HG02885 (cell line): Measurements from ENCODE around the gene PCDHA4.
"Not testable (repeated sequence)": the region's sequence is repeated elsewhere in the genome, so short reads cannot be mapped to it uniquely, and the experiment has no call there.

ENCODE experiments used
- ATAC-seq: cut with Tn5 transposase; IDR thresholded peaks from one replicate; pipeline ENCODE4 v1.9.1; 2021; ENCODE audit warnings: mild to moderate bottlenecking; ENCODE audit not compliant: unreplicated experiment, poor library complexity

The PCDHA4 gene

DNA sequence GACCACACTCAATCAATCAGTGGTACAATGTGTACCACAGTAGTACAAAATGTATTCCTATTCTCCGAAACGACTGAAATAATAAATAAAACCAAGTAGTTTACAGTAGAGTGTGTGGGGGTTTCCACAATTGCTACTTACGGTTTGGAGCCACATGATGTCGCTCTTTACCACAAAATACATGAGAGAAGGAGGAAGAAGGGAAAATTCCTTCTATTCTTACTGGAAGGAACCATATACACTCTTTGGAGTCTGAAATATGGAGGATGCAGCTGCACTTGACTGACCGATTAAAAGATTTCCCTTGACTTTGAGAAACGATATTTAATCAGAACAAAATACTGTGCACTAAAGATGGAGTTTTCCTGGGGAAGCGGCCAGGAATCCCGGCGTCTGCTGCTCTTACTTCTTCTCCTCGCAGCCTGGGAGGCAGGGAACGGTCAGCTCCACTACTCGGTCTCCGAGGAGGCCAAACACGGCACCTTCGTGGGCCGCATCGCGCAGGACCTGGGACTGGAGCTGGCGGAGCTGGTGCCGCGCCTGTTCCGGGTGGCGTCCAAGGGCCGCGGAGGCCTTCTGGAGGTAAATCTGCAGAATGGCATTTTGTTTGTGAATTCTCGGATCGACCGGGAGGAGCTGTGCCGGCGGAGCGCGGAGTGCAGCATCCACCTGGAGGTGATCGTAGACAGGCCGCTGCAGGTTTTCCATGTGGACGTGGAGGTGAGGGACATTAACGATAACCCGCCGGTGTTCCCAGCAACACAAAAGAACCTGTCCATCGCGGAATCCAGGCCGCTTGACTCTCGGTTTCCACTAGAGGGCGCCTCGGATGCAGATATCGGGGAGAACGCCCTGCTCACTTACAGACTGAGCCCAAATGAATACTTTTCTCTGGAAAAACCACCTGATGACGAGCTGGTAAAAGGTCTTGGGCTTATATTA, at the start of gene PCDHA4:
Gene PCDHA4 (plus strand): TSS at position 235 of the 942 bp plus-strand sequence.
- no peak for ATAC-seq

DNA sequence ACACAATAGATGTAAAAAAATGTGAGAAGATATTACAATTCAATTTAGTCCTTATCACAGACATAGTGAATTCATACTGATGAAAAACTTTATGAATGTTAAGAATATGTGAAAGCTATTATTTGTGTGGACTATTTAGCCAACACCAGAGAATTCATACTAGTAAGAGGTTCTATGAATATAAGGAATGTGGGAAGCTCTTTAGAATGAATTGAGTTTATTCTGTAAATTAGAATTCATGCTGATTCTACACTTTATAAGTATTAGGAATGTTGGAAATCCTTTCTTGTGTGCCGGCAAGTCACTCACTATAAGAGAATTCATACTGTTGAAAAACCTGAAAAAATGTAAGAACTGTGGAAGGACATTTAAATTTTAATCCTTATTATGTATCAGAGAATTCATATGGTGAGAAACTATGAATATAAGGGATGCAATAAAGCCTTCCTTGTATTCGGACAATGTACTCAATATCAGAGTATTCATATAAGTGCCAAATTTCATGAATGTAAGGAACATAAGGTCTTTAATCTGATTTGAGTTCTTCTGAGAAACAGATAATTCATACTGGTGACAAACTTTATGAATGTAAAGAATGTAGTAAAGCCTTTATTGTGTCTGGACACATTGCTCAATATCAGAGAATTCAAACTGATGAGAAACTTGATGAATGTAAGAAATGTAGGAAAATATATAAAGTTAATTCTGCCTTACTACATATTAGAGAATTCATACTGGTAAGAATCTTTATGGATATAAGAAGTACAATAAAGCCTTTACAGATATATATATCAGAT, 42.5 kb upstream of the PCDHA4 start:
- no peak for ATAC-seq

DNA sequence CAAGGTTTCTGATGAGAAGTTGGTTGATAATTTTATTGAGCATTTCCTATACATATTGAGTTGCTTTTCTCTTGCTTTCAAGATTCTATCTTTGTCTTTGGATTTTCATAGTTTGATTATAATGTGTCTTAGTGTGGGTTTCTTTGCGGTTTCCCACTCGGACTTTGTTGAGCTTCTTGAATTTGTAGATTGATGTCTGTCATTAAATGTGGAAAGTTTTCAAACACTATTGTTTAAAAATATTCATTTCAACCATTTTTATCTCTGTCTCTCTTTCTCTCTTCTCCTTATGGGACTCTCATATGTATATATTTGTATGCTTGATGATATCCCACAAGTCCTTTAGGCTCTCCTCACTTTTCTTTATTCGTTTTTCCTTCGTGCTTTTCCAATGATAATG, 39.4 kb upstream of the PCDHA4 start:
- no peak for ATAC-seq

DNA sequence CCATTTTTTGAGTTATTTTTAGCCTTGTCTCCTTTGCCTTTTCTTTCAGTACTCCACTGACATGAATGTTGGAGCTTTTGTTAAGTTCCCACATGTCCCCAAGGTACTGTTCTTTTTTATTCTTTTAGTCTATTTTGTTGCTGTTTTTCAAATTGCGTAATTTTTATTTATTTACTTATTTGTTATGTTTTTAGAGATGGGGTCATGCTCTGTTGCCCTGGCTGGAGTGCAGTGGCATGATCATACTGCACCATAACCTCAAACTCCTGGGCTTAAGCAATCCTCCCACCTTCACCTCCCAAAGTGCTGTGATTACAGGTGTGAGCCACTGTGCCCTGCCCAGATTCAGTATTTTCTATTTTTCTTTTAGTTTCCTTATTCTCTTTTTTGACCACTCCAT, 26.4 kb upstream of the PCDHA4 start:
- ATAC-seq: no peak

DNA sequence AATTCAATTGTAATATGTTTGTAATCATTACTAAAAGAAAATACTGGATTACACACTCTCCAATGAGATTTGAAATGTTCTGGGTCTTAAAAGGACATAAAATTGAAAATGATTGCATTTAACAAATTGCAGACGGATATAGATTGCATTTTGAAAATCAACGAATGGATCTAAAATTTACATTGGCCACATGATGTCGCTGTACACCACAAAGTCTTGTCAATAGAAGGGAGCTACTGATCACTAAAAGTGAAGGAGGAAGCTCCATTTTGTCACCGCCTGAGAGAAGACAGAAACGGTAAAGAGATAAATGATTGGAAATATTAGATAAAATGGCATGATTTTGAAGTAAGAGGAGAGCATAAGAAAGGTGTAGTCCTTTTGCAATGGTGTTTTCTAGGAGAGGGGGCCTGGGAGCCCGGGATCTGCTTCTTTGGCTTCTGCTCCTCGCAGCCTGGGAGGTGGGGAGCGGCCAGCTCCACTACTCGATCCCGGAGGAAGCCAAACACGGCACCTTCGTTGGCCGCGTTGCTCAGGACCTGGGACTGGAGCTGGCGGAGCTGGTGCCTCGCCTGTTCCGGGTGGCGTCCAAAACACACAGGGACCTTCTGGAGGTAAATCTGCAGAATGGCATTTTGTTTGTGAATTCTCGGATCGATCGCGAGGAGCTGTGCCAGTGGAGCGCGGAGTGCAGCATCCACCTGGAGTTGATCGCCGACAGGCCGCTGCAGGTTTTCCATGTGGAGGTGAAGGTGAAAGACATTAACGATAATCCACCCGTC, 20.8 kb upstream of the PCDHA4 start, which contains the start of gene PCDHA1:
Gene PCDHA1 (plus strand): TSS at position 236 of the 782 bp plus-strand sequence.
- ATAC-seq: no peak

DNA sequence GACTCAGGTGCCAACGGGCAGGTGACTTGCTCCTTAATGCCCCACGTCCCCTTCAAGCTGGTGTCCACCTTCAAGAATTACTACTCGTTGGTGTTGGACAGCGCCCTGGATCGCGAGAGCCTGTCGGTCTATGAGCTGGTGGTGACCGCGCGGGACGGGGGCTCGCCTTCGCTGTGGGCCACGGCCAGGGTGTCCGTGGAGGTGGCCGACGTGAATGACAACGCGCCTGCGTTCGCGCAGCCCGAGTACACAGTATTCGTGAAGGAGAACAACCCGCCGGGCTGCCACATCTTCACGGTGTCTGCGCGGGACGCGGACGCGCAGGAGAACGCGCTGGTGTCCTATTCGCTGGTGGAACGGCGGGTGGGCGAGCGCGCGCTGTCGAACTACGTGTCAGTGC, 19.4 kb upstream of the PCDHA4 start:
- not testable (repeated sequence) for ATAC-seq

DNA sequence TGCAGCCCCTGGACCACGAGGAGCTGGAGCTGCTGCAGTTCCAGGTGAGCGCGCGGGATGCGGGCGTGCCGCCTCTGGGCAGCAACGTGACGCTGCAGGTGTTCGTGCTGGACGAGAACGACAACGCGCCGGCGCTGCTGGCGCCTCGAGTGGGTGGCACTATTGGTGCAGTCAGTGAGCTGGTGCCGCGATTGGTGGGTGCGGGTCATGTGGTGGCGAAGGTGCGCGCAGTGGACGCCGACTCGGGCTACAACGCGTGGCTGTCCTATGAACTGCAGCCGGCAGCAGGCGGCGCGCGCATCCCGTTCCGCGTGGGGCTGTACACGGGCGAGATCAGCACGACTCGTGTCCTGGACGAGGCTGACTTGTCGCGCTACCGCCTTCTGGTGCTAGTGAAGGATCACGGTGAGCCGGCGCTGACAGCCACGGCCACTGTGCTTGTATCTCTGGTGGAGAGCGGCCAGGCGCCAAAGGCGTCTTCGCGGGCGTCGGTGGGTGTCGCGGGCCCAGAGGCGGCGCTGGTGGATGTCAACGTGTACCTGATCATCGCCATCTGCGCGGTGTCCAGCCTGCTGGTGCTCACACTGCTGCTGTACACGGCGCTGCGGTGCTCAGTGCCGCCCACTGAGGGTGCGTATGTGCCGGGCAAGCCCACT, 18.9 kb upstream of the PCDHA4 start:
- not testable (repeated sequence) for ATAC-seq

DNA sequence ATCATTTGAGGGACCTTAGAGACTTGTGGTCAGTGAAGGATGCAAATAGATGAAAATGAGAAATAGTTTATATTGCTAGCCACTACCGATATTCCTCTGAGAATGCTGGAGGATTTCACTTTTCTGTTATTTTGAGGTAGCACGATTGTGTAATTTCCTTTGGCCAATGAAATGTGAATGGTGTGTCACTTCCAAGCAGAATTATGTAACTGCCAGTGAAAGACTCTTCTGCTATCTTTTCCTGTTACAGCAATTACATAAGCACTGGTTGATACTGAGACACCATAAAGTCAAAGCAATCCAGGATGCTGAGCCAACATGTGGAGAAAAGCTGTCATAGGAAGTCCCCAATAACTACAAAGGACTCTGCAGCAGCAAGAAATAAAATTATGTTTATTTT, 15.8 kb upstream of the PCDHA4 start:
- ATAC-seq: no peak

DNA sequence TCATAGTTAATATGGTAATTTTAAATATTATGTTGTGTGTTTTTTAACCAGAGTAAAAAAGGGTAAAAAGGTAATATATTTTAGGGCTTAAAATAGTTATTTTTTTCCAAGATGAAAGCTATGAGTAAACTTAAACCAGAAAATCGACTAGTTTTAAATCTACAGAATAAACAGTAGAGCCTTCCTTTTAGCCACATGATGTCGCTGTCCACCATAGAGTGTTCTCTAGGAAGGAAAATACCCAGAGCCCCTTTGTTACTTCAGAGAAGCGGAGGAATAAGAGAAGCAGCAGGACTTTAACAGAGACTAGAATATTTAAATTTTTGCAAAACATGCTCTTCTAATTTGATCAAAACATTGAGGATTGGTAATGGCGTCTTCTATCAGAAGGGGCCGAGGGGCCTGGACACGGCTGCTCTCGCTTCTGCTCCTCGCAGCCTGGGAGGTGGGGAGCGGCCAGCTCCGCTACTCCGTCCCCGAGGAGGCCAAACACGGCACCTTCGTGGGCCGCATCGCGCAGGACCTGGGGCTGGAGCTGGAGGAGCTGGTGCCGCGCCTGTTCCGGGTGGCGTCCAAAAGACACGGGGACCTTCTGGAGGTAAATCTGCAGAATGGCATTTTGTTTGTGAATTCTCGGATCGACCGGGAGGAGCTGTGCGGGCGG, 12.1 kb upstream of the PCDHA4 start, which contains the start of gene PCDHA2:
Gene PCDHA2 (plus strand): TSS at position 258 of the 664 bp plus-strand sequence.
- no peak for ATAC-seq

DNA sequence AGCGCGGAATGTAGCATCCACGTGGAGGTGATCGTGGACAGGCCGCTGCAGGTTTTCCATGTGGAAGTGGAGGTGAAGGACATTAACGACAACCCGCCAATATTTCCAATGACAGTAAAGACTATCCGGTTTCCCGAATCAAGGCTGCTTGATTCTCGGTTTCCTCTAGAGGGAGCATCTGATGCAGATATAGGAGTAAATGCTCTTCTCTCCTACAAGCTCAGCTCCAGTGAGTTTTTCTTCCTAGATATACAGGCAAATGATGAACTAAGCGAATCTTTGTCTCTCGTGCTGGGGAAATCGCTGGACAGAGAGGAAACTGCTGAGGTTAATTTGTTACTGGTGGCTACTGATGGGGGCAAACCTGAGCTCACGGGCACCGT, 11.6 kb upstream of the PCDHA4 start:
- no peak for ATAC-seq

DNA sequence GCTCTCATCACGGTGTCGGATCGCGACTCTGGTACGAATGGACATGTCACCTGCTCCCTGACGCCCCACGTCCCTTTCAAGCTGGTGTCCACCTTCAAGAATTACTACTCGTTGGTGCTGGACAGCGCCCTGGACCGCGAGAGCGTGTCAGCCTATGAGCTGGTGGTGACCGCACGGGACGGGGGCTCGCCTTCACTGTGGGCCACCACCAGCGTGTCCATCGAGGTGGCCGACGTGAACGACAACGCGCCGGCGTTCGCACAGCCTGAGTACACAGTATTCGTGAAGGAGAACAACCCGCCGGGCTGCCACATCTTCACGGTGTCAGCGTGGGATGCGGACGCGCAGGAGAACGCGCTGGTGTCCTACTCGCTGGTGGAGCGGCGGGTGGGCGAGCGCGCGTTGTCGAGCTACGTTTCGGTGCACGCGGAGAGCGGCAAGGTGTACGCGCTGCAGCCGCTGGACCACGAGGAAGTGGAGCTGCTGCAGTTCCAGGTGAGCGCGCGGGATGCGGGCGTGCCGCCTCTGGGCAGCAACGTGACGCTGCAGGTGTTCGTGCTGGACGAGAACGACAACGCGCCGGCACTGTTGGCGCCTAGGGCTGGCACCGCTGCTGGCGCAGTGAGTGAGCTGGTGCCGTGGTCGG, 10.7 kb upstream of the PCDHA4 start:
- not testable (repeated sequence) for ATAC-seq

DNA sequence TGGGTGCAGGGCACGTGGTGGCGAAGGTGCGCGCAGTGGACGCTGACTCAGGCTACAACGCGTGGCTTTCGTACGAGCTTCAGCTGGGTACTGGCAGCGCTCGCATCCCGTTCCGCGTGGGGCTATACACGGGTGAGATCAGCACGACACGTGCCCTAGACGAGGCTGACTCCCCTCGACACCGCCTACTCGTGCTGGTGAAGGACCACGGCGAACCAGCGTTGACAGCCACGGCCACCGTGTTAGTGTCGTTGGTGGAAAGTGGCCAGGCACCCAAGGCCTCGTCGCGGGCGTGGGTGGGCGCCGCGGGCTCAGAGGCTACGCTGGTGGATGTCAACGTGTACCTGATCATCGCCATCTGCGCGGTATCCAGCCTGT, 10.2 kb upstream of the PCDHA4 start:
- no peak for ATAC-seq

DNA sequence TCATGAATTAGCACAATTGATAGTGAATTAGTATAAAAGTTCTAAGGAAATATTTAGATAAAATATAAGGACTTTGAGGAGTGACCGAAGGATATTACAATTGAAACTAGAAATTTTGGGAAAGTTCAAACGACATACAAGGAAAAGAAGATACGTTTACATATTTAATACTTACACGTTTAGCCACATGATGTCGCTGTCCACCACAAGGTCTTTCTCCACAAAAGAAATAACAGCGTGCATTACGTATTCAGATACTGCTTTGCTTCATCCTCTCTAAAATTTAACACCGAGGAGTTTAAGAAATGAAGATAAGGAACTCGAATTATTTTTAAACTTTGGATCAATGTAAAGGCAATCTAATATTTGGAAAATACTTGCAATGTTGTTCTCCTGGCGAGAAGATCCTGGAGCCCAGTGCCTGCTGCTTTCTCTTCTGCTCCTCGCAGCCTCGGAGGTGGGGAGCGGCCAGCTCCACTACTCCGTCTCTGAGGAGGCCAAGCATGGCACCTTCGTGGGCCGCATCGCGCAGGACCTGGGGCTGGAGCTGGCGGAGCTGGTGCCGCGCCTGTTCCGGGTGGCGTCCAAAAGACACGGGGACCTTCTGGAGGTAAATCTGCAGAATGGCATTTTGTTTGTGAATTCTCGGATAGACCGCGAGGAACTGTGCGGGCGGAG, 5.9 kb upstream of the PCDHA4 start, which contains the start of gene PCDHA3:
Gene PCDHA3 (plus strand): TSS at position 242 of the 678 bp plus-strand sequence.
- no peak for ATAC-seq

DNA sequence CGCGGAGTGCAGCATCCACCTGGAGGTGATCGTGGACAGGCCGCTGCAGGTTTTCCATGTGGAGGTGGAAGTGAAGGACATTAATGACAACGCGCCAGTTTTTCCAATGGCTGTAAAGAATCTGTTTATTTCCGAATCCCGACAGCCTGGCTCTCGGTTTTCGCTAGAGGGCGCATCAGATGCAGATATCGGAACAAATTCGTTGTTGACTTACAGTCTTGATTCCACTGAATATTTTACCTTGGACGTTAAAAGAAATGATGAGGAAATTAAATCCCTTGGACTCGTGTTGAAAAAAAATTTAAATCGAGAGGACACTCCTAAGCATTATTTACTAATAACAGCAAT, 5.4 kb upstream of the PCDHA4 start:
- ATAC-seq: no peak

DNA sequence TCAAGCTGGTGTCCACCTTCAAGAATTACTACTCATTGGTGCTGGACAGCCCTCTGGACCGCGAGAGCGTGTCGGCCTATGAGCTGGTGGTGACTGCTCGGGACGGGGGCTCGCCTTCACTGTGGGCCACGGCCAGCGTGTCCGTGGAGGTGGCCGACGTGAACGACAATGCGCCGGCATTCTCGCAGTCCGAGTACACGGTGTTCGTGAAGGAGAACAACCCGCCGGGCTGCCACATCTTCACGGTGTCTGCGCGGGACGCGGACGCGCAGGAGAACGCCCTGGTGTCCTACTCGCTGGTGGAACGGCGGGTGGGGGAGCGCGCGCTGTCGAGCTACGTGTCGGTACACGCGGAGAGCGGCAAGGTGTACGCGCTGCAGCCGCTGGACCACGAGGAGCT, 4.5 kb upstream of the PCDHA4 start:
- not testable (repeated sequence) for ATAC-seq

DNA sequence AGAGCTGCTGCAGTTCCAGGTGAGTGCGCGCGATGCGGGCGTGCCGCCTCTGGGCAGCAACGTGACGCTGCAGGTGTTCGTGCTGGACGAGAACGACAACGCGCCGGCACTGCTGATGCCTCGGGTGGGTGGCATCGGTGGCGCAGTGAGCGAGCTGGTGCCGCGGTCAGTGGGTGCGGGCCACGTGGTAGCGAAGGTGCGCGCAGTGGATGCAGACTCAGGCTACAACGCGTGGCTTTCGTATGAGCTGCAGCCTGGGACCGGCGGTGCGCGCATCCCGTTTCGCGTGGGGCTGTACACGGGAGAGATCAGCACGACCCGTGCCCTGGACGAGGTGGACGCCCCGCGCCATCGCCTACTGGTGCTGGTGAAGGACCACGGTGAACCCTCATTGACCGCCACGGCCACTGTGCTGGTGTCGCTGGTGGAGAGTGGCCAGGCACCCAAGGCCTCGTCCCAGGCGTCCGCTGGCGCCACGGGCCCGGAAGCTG, 4.0 kb upstream of the PCDHA4 start:
- ATAC-seq: no peak

DNA sequence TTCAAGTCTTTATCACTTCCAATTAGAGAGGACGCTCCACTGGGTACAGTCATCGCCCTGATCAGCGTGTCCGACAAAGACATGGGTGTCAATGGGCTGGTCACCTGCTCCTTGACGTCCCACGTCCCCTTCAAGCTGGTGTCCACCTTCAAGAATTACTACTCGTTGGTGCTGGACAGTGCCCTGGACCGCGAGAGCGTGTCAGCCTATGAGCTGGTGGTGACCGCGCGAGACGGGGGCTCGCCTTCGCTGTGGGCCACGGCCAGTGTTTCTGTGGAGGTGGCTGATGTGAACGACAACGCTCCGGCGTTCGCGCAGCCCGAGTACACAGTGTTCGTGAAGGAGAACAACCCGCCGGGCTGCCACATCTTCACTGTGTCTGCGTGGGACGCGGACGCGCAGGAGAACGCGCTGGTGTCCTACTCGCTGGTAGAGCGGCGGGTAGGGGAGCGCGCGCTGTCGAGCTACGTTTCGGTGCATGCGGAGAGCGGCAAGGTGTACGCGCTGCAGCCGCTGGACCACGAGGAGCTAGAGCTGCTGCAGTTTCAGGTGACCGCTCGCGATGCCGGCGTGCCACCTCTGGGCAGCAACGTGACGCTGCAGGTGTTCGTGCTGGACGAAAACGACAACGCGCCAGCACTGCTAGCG, 1.5 kb downstream of the PCDHA4 start:
- not testable (repeated sequence) for ATAC-seq

DNA sequence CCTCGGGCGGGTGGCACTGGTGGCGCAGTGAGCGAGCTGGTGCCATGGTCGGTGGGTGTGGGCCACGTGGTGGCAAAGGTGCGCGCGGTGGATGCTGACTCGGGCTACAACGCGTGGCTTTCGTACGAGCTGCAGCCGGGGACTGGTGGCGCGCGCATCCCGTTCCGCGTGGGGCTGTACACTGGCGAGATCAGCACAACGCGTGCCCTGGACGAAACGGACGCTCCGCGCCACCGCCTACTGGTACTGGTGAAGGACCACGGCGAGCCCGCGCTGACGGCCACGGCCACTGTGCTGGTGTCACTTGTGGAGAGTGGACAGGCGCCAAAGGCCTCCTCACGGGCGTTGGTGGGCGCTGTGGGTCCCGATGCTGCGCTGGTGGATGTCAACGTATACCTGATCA, 2.0 kb downstream of the PCDHA4 start:
- no peak for ATAC-seq
